GM12874 (cell line): ENCODE measurements around the gene EHD1.

Experiments used
- TF ChIP-seq, protein P1 (sequence below): IDR thresholded peaks from 2 replicates; pipeline ENCODE4 v1.5.1; 2011; ENCODE audit warnings: low read depth, mild to moderate bottlenecking, control low read depth, low read length, moderate library complexity; ENCODE audit not compliant: insufficient read depth

The EHD1 gene

DNA sequence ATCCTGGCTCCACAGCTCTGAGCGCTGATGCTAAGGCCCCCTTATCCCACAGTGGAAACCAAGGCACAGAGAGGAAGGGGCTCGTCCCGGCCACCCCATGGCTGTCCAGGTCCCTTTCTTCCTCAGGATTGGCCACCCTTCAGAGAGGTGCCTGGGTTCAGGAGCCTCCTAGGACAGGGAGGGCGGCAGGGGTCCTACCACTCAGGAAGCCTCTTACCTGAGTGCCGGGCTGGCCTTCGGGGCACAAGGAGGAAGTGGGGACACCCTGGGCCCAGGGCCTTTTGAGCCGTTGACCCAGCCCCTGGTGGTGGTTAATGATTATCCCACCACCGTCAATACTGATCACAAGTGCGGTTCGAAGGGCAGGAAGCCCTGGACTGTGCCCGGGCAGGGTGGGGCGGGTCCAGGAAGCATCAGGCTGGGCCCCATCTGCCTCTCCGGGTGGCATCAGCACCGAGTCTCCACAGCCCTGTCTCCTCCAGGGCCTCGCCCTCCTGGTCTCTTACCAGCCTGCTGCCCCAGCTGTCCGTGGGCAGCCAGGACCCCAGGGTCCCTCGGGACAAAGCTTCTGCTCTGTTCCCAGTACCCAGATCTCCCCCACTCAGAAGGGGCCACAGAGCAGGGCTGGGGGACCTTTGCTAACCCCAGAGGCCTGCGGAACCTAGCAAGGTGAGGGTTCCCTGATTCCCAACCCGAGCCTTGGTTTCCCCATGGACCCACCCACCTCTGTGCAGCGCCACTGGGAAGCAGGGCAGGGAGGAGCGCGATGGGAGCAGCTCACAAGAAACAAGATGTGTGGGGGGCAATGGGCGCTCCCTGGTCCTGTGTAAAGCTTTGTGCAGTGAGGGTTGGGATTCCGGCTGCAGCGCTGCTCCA lies 15.0 kb upstream of the EHD1 start:
- TF ChIP-seq, protein P1, sequence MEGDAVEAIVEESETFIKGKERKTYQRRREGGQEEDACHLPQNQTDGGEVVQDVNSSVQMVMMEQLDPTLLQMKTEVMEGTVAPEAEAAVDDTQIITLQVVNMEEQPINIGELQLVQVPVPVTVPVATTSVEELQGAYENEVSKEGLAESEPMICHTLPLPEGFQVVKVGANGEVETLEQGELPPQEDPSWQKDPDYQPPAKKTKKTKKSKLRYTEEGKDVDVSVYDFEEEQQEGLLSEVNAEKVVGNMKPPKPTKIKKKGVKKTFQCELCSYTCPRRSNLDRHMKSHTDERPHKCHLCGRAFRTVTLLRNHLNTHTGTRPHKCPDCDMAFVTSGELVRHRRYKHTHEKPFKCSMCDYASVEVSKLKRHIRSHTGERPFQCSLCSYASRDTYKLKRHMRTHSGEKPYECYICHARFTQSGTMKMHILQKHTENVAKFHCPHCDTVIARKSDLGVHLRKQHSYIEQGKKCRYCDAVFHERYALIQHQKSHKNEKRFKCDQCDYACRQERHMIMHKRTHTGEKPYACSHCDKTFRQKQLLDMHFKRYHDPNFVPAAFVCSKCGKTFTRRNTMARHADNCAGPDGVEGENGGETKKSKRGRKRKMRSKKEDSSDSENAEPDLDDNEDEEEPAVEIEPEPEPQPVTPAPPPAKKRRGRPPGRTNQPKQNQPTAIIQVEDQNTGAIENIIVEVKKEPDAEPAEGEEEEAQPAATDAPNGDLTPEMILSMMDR: no peak

DNA sequence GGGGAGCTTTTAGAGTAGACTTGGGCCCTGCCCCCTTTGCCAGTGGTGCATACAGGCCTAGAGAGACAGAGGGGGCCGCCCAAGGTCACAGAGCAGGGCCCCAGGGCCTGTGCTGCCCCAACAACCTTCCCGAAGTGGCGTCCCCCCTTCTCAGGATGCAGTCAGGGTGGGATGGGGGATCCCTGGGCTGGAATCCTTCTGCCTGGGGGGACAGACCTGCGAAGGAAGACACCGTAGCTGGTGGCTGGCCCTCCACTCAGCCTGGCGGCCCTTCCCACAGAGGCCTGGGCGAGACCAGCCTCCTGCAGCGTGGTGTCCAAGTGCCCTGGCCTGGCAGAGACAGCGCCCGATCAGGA lies 14.4 kb upstream of the EHD1 start:
- TF ChIP-seq, protein P1: no peak

DNA sequence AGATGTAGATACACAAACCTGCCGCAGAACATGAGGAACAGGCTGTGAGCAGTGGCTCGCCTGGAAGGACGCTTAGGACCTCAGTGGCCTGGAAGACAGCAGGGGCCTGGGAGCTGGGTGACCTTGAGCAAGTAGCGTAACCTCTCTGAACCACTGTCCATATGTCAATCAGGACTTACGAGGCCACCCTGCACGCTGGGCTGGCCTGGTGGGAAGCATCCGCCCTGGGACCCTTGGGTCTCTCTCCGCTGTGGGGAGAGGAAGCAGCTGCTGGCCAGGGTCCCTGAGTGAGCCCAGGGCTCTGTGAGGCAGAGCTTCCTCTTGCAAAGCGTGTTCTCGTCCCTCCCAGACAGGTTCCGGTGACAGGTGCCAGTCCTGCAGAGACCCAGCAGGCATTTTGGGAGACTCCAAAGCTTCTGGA lies 14.0 kb upstream of the EHD1 start:
- TF ChIP-seq, protein P1: no peak

DNA sequence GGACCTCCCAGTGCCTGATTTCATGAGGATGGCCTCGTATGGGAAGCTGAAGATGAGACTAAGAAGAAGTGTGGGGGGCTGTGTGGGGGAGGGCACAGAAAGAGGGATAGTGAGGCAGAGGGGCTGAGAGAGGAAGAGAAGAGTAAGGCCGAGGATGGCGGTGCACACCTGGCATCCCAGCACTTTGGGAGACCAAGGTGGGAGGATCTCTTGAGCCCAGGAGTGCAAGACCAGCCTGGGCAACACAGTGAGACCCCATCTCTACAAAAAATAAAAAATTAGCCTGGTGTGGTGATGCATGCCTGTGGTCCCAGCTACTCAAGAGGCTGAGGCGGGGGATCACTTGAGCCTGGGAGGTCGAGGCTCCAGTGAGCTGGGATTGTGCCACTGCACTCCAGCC lies 13.5 kb upstream of the EHD1 start:
- TF ChIP-seq, protein P1: no peak

DNA sequence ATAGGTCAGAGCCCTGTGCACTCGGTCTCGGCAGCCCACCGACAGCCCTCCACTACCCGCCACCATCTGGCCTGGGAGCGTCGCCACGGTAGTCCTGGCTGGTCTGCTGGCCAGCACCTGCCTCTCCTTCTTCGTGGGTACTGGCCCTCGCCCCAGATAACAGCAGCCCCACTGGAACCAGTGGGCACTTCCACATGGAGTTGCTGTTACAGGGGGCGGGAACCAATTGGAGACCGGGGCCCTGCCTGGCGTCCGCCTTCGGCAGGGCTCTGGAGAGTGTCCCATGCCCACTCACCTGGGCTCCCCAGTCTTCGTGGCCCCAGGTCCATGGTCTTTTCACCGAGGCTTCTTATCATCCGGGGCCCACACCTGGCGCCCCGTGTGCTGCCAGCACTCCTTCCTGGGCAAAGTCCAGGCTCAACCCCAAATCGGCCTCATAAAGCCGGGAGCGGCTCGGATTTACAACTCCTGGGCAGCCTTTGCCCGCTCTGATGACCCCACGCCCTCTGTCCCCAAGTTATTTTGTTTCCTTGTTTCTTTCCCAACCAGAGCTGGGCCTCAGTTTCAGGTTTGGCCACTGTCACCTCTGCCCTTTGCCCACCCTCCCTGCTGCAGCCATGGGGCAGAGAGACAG lies 12.9 kb upstream of the EHD1 start:
- TF ChIP-seq, protein P1: no peak

DNA sequence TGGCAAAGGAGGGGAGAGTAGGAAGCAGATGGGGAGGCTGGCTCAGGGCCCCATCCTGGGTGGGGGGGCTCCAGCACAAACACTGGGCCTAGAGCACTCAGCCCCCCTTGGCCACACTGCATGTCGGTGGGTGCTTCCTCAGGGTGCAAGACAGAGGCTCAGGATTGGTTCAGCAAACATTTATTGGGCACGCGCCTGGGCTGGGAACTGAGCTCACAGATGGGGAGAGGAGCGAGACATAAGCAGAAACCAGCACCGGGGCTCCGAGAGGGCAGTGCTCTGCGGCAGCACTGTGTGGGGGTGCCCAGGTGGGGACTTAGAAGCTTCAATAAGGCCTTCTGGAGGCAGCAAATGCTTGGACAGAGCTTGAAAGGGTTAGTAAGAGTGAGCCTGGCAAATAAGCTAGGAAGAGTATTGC lies 12.1 kb upstream of the EHD1 start:
- TF ChIP-seq, protein P1: no peak

DNA sequence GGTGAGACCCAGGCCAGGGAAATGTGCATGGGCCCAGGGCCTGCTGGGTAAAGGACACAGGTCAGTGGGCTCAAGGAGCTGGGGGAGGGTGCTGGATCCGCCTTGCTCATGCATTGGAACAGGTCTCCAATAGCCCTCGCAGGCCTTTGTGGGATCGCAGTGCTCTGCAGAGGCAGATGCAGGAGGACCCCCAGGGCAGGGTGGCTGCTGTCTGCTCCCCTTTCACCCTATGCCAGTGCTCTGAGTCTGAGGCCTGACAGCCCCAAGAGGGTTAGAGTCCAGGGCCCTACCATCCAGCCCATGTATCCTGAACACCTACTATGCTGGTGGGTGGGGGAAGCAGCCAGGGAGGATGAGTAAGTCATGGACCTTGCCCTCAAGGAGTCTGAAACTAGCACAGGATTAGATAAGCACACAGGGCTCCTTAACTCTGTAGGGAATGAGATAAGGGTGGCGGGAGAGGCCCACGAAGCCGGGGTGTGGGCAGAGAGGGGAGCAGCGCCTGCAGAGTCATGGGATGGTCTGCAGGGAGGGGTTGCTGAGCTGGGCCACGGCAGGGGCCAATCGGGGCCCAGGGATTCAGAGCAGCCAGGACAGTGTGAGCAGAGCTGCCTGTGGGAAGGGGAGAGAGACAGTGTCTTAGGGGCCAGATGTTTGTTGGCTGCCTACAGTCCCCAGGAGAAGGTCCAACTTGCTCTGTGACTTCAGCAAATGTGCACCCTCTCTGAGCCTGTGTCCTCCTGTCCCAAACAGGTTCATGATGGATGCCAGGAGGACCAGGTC lies 10.5 kb upstream of the EHD1 start:
- TF ChIP-seq, protein P1: no peak
